ENCODE measurements around the gene NRIP3.

DNA sequence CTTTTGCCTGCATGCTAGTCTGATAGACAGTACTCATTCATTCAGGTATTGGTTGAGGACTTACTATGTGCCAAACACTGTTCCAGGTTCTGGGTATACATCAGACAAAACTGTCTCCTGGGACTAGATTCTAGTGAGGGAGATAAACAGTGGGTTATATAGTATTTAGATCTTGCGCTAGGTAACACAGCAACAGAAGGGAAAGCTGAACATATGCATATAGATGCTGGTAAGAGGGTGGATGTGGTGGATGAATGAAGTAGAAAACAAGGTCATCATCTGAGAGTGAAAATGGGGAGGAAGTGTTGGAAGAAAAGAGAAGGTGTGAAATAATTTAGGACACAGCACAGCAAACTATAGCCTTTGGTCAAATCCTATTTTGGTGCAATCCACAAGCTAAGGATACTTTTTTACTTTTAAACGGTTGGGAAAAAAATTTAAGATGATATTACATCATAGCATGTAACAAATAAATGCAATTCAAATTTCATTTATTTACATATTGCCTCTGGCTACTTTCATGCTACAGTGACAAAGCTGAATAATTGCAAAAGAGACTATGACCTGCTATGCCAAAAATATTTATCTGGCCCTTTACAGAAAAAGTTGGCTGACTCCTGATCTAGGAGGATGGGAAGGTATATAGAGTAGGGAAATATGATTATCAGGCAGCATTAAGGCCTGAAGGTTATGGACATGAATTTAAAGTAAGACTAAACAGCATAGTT, 32.4 kb downstream of the NRIP3 start:
- TF ChIP-seq, protein P1, sequence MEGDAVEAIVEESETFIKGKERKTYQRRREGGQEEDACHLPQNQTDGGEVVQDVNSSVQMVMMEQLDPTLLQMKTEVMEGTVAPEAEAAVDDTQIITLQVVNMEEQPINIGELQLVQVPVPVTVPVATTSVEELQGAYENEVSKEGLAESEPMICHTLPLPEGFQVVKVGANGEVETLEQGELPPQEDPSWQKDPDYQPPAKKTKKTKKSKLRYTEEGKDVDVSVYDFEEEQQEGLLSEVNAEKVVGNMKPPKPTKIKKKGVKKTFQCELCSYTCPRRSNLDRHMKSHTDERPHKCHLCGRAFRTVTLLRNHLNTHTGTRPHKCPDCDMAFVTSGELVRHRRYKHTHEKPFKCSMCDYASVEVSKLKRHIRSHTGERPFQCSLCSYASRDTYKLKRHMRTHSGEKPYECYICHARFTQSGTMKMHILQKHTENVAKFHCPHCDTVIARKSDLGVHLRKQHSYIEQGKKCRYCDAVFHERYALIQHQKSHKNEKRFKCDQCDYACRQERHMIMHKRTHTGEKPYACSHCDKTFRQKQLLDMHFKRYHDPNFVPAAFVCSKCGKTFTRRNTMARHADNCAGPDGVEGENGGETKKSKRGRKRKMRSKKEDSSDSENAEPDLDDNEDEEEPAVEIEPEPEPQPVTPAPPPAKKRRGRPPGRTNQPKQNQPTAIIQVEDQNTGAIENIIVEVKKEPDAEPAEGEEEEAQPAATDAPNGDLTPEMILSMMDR (IDR thresholded peaks at IDR 0.05) = no peak
- TF ChIP-seq POLR2A (IDR thresholded peaks at IDR 0.05) = no peak

All from uterus (tissue), 2 donors.